OCI-LY3 (cell line): ENCODE measurements around the gene LDAF1.

Experiments used
- CTCF ChIP-seq: fragments of 200-600, 300-600 bp; sonication (generic); IDR thresholded peaks from 2 replicates; pipeline ENCODE4 v1.5.1; 2014; ENCODE audit warnings: antibody characterized with exemption, low read length, low read depth
- EZH2phosphoT487 ChIP-seq: fragments of 200-600 bp; shearing (Covaris generic); IDR thresholded peaks from 2 replicates; pipeline ENCODE4 v1.6.1; 2018; ENCODE audit warnings: antibody characterized with exemption, mixed run types, low read depth

- TF ChIP-seq CTCF (no peak), EZH2phosphoT487 (no peak)
Observed at GRCh38 chr16:21211486-21211885, 53.0 kb downstream of the LDAF1 start, which contains the start of gene ZP2.
